AG04449 (cell line): ENCODE results near the gene ADD3.
"Not testable (repeated sequence)": the region's sequence is repeated elsewhere in the genome, so short reads cannot be mapped to it uniquely, and the experiment has no call there.

Experiments used
- CTCF ChIA-PET: fragments of 350-600 bp; formaldehyde crosslinking; extraction: SDS; loops from one replicate; lab custom pipeline; 2021; ENCODE audit warnings: antibody characterized with exemption; lab: Yijun Ruan, JAX
- POLR2A ChIA-PET: fragments of 400-600, 350-600 bp; formaldehyde crosslinking; extraction: SDS; loops from one replicate; lab custom pipeline; 2020; ENCODE audit warnings: antibody characterized with exemption, inconsistent platforms; lab: Yijun Ruan, JAX
- DNase-seq: peaks from one replicate; pipeline ENCODE4 v3.0.0-alpha.2; 2010; ENCODE audit warnings: low read depth, low spot score
- H3K4me3 ChIP-seq: 2 replicates; pipeline ENCODE4 v1.5.1; 2011; ENCODE audit warnings: low read depth, mild to moderate bottlenecking, control low read depth, low read length
- TF ChIP-seq, protein P1 (sequence below): IDR thresholded peaks from one replicate; pipeline ENCODE4 v1.5.1; 2011; ENCODE audit warnings: mild to moderate bottlenecking, moderate library complexity, low read length, control low read depth, inconsistent platforms; ENCODE audit not compliant: insufficient read depth; ENCODE audit errors: missing control alignments

The ADD3 gene

GRCh38 chr10:110110338-110110737 lies 102.6 kb downstream of the ADD3 start:
- H3K4me3 ChIP-seq = no peak overlapping the region
- TF ChIP-seq, protein P1, sequence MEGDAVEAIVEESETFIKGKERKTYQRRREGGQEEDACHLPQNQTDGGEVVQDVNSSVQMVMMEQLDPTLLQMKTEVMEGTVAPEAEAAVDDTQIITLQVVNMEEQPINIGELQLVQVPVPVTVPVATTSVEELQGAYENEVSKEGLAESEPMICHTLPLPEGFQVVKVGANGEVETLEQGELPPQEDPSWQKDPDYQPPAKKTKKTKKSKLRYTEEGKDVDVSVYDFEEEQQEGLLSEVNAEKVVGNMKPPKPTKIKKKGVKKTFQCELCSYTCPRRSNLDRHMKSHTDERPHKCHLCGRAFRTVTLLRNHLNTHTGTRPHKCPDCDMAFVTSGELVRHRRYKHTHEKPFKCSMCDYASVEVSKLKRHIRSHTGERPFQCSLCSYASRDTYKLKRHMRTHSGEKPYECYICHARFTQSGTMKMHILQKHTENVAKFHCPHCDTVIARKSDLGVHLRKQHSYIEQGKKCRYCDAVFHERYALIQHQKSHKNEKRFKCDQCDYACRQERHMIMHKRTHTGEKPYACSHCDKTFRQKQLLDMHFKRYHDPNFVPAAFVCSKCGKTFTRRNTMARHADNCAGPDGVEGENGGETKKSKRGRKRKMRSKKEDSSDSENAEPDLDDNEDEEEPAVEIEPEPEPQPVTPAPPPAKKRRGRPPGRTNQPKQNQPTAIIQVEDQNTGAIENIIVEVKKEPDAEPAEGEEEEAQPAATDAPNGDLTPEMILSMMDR = no peak
- ChIA-PET CTCF (interaction anchor here (1.4 to 4.5 kb wide), 2 partner anchors 27 to 227 kb away, joined by 4 to 29 read pairs; no protein-coding TSS in a partner anchor), POLR2A (no interaction called here)
- DNase-seq = no peak

- TF ChIP-seq, protein P1 = no peak
- POLR2A ChIA-PET = no interaction called here
- no peak overlapping the region for H3K4me3 ChIP-seq
- DNase-seq = no peak
- CTCF ChIA-PET = interaction anchor here (1.0 kb wide), 1 partner anchor 16 kb away, joined by 3 read pairs; no protein-coding TSS in a partner anchor
Measured at GRCh38 chr10:110113670-110114337, 106.0 kb downstream of the ADD3 start.

DNA sequence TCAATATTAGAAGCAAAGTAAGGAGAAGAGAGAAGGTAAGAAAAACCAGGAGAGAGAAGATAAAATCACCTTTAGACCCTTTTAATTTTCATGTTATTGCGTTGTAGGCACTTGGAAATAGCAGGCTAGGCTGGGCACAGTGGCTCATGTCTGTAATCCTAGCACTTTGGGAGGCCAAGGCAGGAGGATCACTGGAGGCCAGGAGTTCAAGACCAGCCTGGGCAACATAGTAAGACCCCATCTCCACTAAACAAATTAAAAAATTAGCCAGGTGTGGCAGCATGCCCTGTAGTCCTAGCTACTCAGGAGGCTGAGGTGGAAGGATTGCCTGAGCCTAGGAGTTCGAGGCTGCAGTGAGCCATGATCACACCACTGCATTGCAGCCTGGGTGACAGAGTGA lies 106.9 kb downstream of the ADD3 start:
- POLR2A ChIA-PET, DNase-seq, H3K4me3 ChIP-seq: not testable (repeated sequence)
- CTCF ChIA-PET = interaction anchor here (0.7 to 1.1 kb wide), 2 partner anchors 179 to 230 kb away, joined by 3 read pairs; no protein-coding TSS in a partner anchor

DNA sequence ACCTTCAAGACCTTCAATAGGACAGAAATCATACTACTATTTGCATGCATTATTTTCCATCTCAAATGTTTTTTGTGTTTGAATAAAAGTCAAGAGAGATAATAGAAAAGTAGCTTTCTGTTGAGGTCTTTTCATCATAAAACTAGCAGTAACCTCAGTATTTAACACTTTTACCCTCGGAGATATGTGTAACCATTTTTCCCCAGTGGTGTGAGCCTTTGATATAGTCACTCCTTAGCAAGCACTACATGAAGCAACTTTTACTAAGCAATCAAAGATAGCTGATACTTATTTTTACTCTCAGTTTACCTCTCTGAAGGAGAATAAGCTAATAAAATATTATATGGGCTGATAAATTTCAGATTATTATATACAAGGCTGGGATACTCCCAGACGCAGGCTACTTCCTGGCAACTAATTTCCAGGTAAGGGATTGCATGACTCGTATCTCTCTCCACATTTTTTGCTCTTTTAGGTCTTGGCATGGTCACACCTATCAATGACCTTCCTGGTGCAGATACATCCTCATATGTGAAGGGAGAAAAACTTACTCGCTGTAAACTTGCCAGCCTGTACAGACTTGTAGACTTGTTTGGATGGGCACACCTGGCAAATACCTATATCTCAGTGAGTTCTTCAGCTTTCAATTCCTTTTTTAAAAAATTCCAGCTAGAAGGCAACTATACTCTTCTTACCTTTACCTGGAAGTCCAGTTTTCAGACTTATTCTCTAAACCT lies 108.2 kb downstream of the ADD3 start:
- ChIA-PET CTCF (interaction anchor here (0.8 to 1.4 kb wide), 4 partner anchors 22 to 231 kb away, joined by 3 to 6 read pairs (median 4); no protein-coding TSS in a partner anchor), POLR2A (no interaction called here)
- no peak for DNase-seq
- TF ChIP-seq, protein P1 = no peak
- no peak overlapping the region for H3K4me3 ChIP-seq

- TF ChIP-seq, protein P1 = no peak
- no peak for DNase-seq
- ChIA-PET CTCF (interaction anchor here (1.0 to 2.5 kb wide), 4 partner anchors 19 to 237 kb away, joined by 4 to 12 read pairs (median 8); no protein-coding TSS in a partner anchor), POLR2A (interaction anchor here (0.9 kb wide), 1 partner anchor 9 kb away, joined by 3 read pairs; no protein-coding TSS in a partner anchor)
- H3K4me3 ChIP-seq = no peak overlapping the region
Measured at GRCh38 chr10:110118891-110119621, 111.3 kb downstream of the ADD3 start.

DNA sequence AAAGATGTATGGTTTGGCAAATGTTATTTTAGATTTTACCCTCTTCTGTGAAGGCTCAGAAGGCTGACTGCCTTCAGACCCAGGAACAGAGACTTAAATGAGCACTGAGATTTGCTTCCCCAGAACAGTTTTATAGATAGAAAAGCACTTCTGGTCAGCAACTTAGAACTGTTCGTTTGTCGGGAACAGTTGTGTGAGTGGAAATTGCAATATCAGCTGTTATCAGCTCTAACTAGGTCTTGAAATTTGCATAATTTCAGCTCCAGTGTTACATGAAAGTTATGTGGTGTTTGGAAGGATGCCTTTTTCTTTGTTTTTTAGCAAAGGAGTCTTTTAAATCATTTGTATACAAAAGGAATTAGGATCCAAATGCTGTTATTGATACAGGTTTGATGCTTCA lies 115.8 kb downstream of the ADD3 start:
- CTCF ChIA-PET = no interaction called here
- no peak for DNase-seq
- POLR2A ChIA-PET = no interaction called here
- TF ChIP-seq, protein P1 = no peak
- H3K4me3 ChIP-seq = no peak overlapping the region
